ENCODE data around the gene TTC27.
"Not testable (repeated sequence)": the region's sequence is repeated elsewhere in the genome, so short reads cannot be mapped to it uniquely, and the experiment has no call there.

Gene TTC27
- 22.5 to 29.4 reads per million in 2 donors for total RNA-seq

GRCh38 chr2:32627814-32628579, at the start of gene TTC27:
TSS of gene TTC27 (plus strand) at chr2:32628050. CDS start at chr2:32628293, 243 bp downstream.
- peak; percentile 76 for DNase-seq

- no peak for DNase-seq
Observed at GRCh38 chr2:32591669-32592463, 36.0 kb upstream of the TTC27 start.

- DNase-seq = no peak
Observed at GRCh38 chr2:32594573-32594972, 33.3 kb upstream of the TTC27 start.

GRCh38 chr2:32611366-32611765, 16.5 kb upstream of the TTC27 start:
- DNase-seq = no peak

- no peak for DNase-seq
Observed at GRCh38 chr2:32611771-32612170, 16.1 kb upstream of the TTC27 start.

- DNase-seq = no peak
Observed at GRCh38 chr2:32614084-32614483, 13.8 kb upstream of the TTC27 start.

- no peak for DNase-seq
Observed at GRCh38 chr2:32617599-32618189, 10.2 kb upstream of the TTC27 start.

- no peak for DNase-seq
Observed at GRCh38 chr2:32622570-32623310, 5.1 kb upstream of the TTC27 start.

- no peak for DNase-seq
Observed at GRCh38 chr2:32623311-32623706, 4.5 kb upstream of the TTC27 start.

- DNase-seq = no peak
Observed at GRCh38 chr2:32624812-32625211, 3.0 kb upstream of the TTC27 start.

GRCh38 chr2:32626639-32627221, 1.1 kb upstream of the TTC27 start:
- DNase-seq = no peak

- DNase-seq = no peak
Observed at GRCh38 chr2:32627441-32627813, 423 bp upstream of the TTC27 start.

GRCh38 chr2:32632089-32632488, 4.2 kb downstream of the TTC27 start:
- DNase-seq = no peak

GRCh38 chr2:32633040-32633439, 5.2 kb downstream of the TTC27 start:
- DNase-seq = no peak

- DNase-seq = not testable (repeated sequence)
Observed at GRCh38 chr2:32638548-32638947, 10.7 kb downstream of the TTC27 start.

GRCh38 chr2:32641180-32641579, 13.3 kb downstream of the TTC27 start:
- no peak for DNase-seq

- DNase-seq = no peak
Observed at GRCh38 chr2:32647180-32647651, 19.4 kb downstream of the TTC27 start.

GRCh38 chr2:32652555-32653209, 24.8 kb downstream of the TTC27 start:
- no peak for DNase-seq

GRCh38 chr2:32656069-32656468, 28.2 kb downstream of the TTC27 start:
- no peak for DNase-seq

GRCh38 chr2:32663864-32664263, 36.0 kb downstream of the TTC27 start:
- DNase-seq = no peak

GRCh38 chr2:32666704-32667103, 38.9 kb downstream of the TTC27 start:
- DNase-seq = no peak

- DNase-seq = no peak
Observed at GRCh38 chr2:32668254-32668653, 40.4 kb downstream of the TTC27 start.
